ENCODE measurements around the gene CD40.

Gene CD40

GRCh38 chr20:46122516-46123481 lies 4.7 kb downstream of the CD40 start:
- no peak for DNase-seq (ENCODE audit: low read depth)

- DNase-seq (ENCODE audit: low read depth), result no peak
Observed at GRCh38 chr20:46123482-46124245, 5.5 kb downstream of the CD40 start.

- DNase-seq (ENCODE audit: low read depth), result no peak
Observed at GRCh38 chr20:46126440-46127056, 8.4 kb downstream of the CD40 start.

GRCh38 chr20:46127396-46128010 lies 9.4 kb downstream of the CD40 start:
- no peak for DNase-seq (ENCODE audit: low read depth)

GRCh38 chr20:46128310-46129151 lies 10.4 kb downstream of the CD40 start:
- DNase-seq (ENCODE audit: low read depth), result no peak

GRCh38 chr20:46129955-46130481 lies 11.9 kb downstream of the CD40 start:
- no peak for DNase-seq (ENCODE audit: low read depth)

GRCh38 chr20:46130534-46130933 lies 12.4 kb downstream of the CD40 start:
- no peak for DNase-seq (ENCODE audit: low read depth)

- DNase-seq (ENCODE audit: low read depth), result no peak
Observed at GRCh38 chr20:46131396-46131795, 13.3 kb downstream of the CD40 start.

GRCh38 chr20:46132705-46133120 lies 14.6 kb downstream of the CD40 start:
- DNase-seq (ENCODE audit: low read depth), result peak; percentile 14

- DNase-seq (ENCODE audit: low read depth), result no peak
Observed at GRCh38 chr20:46133886-46134654, 16.0 kb downstream of the CD40 start.

- no peak for DNase-seq (ENCODE audit: low read depth)
Observed at GRCh38 chr20:46134716-46135115, 16.6 kb downstream of the CD40 start.

- no peak for DNase-seq (ENCODE audit: low read depth)
Observed at GRCh38 chr20:46135856-46136633, 17.9 kb downstream of the CD40 start.

GRCh38 chr20:46137816-46138215 lies 19.7 kb downstream of the CD40 start:
- no peak for DNase-seq (ENCODE audit: low read depth)

- no peak for DNase-seq (ENCODE audit: low read depth)
Observed at GRCh38 chr20:46139266-46139889, 21.3 kb downstream of the CD40 start.

GRCh38 chr20:46139908-46140482 lies 21.9 kb downstream of the CD40 start:
- no peak for DNase-seq (ENCODE audit: low read depth)

GRCh38 chr20:46142124-46142523 lies 24.0 kb downstream of the CD40 start:
- no peak for DNase-seq (ENCODE audit: low read depth)

GRCh38 chr20:46144432-46145025 lies 26.4 kb downstream of the CD40 start:
- DNase-seq (ENCODE audit: low read depth), result no peak

- DNase-seq (ENCODE audit: low read depth), result no peak
Observed at GRCh38 chr20:46145713-46146112, 27.6 kb downstream of the CD40 start.
